ENCODE measurements around the gene LEFTY2. TPM values are rescaled to one million over a fixed set of nuclear protein-coding genes. Genes with fewer than 3 reads are reported as not detected.
A peak's percentile ranks its signal among the peaks of the same experiment; 100 is the strongest.

Gene LEFTY2
- total and polyA plus RNA-seq, 9 of the 15 experiments (the other 6 are each of a cell fraction or from before 2014, with no cell fraction given): 0.04 to 0.14 TPM; not detected in 7

DNA sequence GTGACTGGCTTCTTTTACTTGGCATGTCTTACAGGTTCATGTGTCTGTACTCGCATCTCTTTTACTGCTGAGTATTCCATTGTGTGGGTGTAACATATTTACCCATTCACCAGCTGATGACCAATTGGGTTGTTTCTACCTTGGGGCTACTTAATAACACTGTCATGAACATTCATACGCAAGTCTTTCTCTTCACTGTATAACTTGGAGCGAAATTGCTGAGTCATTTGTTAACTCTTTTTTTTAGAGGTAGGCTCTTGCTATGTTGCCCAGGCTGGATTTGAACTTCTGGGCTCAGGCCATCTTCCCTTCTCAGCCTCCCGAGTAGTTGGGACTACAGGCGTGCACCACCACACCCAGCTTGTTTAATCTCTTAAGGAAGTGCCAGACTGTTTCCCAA is 23.5 kb downstream of the LEFTY2 start (continued):
- TF ChIP-seq, protein P1, sequence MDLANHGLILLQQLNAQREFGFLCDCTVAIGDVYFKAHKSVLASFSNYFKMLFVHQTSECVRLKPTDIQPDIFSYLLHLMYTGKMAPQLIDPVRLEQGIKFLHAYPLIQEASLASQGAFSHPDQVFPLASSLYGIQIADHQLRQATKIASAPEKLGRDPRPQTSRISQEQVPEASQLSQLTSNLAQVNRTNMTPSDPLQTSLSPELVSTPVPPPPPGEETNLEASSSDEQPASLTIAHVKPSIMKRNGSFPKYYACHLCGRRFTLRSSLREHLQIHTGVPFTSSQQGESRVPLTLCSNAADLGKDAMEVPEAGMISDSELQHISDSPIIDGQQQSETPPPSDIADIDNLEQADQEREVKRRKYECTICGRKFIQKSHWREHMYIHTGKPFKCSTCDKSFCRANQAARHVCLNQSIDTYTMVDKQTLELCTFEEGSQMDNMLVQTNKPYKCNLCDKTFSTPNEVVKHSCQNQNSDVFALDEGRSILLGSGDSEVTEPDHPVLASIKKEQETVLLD (IDR thresholded peaks at IDR 0.05): no peak
- TF ChIP-seq ZNF217 (CRISPR knock-in tag; IDR thresholded peaks at IDR 0.05): no peak
- TF ChIP-seq, protein P2, sequence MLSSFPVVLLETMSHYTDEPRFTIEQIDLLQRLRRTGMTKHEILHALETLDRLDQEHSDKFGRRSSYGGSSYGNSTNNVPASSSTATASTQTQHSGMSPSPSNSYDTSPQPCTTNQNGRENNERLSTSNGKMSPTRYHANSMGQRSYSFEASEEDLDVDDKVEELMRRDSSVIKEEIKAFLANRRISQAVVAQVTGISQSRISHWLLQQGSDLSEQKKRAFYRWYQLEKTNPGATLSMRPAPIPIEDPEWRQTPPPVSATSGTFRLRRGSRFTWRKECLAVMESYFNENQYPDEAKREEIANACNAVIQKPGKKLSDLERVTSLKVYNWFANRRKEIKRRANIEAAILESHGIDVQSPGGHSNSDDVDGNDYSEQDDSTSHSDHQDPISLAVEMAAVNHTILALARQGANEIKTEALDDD (IDR thresholded peaks at IDR 0.05): no peak
- peak; percentile 18; the same call in 1 of the 2 replicates for TF ChIP-seq POLR2AphosphoS2 (IDR thresholded peaks at IDR 0.05; ENCODE audit: low read length)
- peak; percentile 49; the same call in 1 of the 2 replicates for TF ChIP-seq DPF2 (IDR thresholded peaks at IDR 0.05)
- TF ChIP-seq, protein P3, sequence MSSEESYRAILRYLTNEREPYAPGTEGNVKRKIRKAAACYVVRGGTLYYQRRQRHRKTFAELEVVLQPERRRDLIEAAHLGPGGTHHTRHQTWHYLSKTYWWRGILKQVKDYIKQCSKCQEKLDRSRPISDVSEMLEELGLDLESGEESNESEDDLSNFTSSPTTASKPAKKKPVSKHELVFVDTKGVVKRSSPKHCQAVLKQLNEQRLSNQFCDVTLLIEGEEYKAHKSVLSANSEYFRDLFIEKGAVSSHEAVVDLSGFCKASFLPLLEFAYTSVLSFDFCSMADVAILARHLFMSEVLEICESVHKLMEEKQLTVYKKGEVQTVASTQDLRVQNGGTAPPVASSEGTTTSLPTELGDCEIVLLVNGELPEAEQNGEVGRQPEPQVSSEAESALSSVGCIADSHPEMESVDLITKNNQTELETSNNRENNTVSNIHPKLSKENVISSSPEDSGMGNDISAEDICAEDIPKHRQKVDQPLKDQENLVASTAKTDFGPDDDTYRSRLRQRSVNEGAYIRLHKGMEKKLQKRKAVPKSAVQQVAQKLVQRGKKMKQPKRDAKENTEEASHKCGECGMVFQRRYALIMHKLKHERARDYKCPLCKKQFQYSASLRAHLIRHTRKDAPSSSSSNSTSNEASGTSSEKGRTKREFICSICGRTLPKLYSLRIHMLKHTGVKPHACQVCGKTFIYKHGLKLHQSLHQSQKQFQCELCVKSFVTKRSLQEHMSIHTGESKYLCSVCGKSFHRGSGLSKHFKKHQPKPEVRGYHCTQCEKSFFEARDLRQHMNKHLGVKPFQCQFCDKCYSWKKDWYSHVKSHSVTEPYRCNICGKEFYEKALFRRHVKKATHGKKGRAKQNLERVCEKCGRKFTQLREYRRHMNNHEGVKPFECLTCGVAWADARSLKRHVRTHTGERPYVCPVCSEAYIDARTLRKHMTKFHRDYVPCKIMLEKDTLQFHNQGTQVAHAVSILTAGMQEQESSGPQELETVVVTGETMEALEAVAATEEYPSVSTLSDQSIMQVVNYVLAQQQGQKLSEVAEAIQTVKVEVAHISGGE (CRISPR knock-in tag; IDR thresholded peaks at IDR 0.05): no peak
- no peak for TF ChIP-seq SREBF2 (CRISPR knock-in tag; IDR thresholded peaks at IDR 0.05)
- peak; percentile 26 to 42; a peak in 1 of 4 replicates for TF ChIP-seq KDM1A (IDR thresholded peaks at IDR 0.05)
- TF ChIP-seq ZNF431 (CRISPR knock-in tag; IDR thresholded peaks at IDR 0.05): no peak
- no peak for TF ChIP-seq BRCA1 (IDR thresholded peaks at IDR 0.05)
- TF ChIP-seq BRCA1 (CRISPR knock-in tag; IDR thresholded peaks at IDR 0.05): no peak
- no peak for TF ChIP-seq NCOA4 (IDR thresholded peaks at IDR 0.05; ENCODE audit: partially characterized antibody)
- TF ChIP-seq SMARCA5 (IDR thresholded peaks at IDR 0.05): 0 out of 2 replicates have a peak, but pooled peaks have one; percentile 50
- peak; percentile 98 for TF ChIP-seq ZNF316 (IDR thresholded peaks at IDR 0.05)
- TF ChIP-seq ZSCAN29 (IDR thresholded peaks at IDR 0.05): no peak
- no peak for TF ChIP-seq KLF10 (CRISPR knock-in tag; IDR thresholded peaks at IDR 0.05)
- TF ChIP-seq TRIM28 (IDR thresholded peaks at IDR 0.05): no peak
- TF ChIP-seq L3MBTL2 (IDR thresholded peaks at IDR 0.05): no peak
- no peak for TF ChIP-seq NFIC (IDR thresholded peaks at IDR 0.05)
- TF ChIP-seq ZBTB17 (CRISPR knock-in tag; IDR thresholded peaks at IDR 0.05): no peak
- no peak for TF ChIP-seq ZNF324 (CRISPR knock-in tag; IDR thresholded peaks at IDR 0.05)
- no peak for TF ChIP-seq ZZZ3 (IDR thresholded peaks at IDR 0.05)
- no peak for TF ChIP-seq FOXA3 (CRISPR knock-in tag; conservative IDR thresholded peaks at IDR 0.05 in 1 of 2, IDR thresholded peaks at IDR 0.05 in 1 of 2)
- no peak for TF ChIP-seq NFRKB (IDR thresholded peaks at IDR 0.05; ENCODE audit: low read depth)
- no peak for TF ChIP-seq EWSR1 (IDR thresholded peaks at IDR 0.05; ENCODE audit: borderline replicate concordance, low read depth, partially characterized antibody)
- TF ChIP-seq ZC3H4 (CRISPR knock-in tag; IDR thresholded peaks at IDR 0.05; ENCODE audit: borderline replicate concordance): no peak
- TF ChIP-seq ZNF384 (IDR thresholded peaks at IDR 0.05; ENCODE audit: low read depth, low read length): peak; percentile 48; the same call in 1 of the 2 replicates
- TF ChIP-seq U2AF1 (optimal IDR thresholded peaks at IDR 0.05; ENCODE audit: low read depth, low read length): no peak
- no peak for TF ChIP-seq MCM3 (IDR thresholded peaks at IDR 0.05)
